Fibroblast of lung (primary cell): ENCODE measurements around the gene FBH1.

Source experiments
- EZH2 ChIP-seq: IDR thresholded peaks from 2 replicates; pipeline ENCODE4 v1.5.1; 2012; ENCODE audit warnings: low read length, control low read depth, mild to moderate bottlenecking; ENCODE audit errors: missing control alignments
- TF ChIP-seq, protein P1 (sequence below), 2 donors: IDR thresholded peaks in 1 of 2; conservative IDR thresholded peaks in 1 of 2; 1 replicate in 1 of 2; 2 replicates in 1 of 2; pipeline ENCODE4 v1.5.1; 2011 to 2012; ENCODE audit warnings: low read length in 2 of 2, control low read depth in 1 of 2, inconsistent platforms in 1 of 2, low read depth in 1 of 2, mild to moderate bottlenecking in 1 of 2

DNA sequence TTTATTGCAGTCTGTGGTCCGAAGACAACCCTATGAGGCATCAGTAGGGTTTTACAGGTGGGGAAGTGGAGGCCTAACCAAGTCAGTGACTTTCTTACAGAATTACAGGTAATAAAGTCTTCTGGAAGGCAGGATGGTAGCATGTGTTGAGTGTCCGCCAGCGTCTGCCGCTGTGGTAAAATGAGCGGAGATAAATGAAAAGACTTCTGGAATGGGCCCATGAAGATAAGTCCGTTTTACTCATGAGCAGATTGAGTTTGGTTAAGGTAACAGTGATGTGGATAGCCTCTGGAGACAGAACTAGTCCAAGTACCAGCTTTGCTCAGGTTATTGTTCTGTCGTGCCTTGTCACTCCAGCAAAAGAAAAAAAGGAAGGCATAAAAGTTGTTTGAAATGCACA lies 966 bp downstream of the FBH1 start:
- TF ChIP-seq, protein P1, sequence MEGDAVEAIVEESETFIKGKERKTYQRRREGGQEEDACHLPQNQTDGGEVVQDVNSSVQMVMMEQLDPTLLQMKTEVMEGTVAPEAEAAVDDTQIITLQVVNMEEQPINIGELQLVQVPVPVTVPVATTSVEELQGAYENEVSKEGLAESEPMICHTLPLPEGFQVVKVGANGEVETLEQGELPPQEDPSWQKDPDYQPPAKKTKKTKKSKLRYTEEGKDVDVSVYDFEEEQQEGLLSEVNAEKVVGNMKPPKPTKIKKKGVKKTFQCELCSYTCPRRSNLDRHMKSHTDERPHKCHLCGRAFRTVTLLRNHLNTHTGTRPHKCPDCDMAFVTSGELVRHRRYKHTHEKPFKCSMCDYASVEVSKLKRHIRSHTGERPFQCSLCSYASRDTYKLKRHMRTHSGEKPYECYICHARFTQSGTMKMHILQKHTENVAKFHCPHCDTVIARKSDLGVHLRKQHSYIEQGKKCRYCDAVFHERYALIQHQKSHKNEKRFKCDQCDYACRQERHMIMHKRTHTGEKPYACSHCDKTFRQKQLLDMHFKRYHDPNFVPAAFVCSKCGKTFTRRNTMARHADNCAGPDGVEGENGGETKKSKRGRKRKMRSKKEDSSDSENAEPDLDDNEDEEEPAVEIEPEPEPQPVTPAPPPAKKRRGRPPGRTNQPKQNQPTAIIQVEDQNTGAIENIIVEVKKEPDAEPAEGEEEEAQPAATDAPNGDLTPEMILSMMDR (conservative IDR thresholded peaks at IDR 0.05 in 1 of 2, IDR thresholded peaks at IDR 0.05 in 1 of 2; ENCODE audit: low read depth in 1 of 2, low read length in 2 of 2) = no peak
- TF ChIP-seq EZH2 = no peak
